ENCODE results near the gene LHX4.

- TF ChIP-seq POLR2A (IDR thresholded peaks at IDR 0.05), result no peak
- no peak for TF ChIP-seq CTCF (IDR thresholded peaks at IDR 0.05 in 4 of 5, conservative IDR thresholded peaks at IDR 0.05 in 1 of 5)
Observed at GRCh38 chr1:180231936-180232335, 1.9 kb downstream of the LHX4 start.
